CD14-positive monocyte (primary cell): Measurements from ENCODE around the gene TMEM132D. TPM values are rescaled to one million over a fixed set of nuclear protein-coding genes. Genes with fewer than 3 reads are reported as not detected.

Experiments
- DNase-seq, 3 donors: peaks; one replicate each; pipeline ENCODE4 v3.0.0-alpha.2; 2011 to 2022
- H2AFZ ChIP-seq: 2 replicates; pipeline ENCODE4 v1.6.0; 2012; ENCODE audit warnings: mild to moderate bottlenecking, low read depth, low read length, inconsistent platforms; ENCODE audit not compliant: insufficient read depth, poor library complexity, severe bottlenecking
- H3K27ac ChIP-seq, 2 donors: 1 replicate in 1 of 2; 2 replicates in 1 of 2; pipeline ENCODE4 v1.5.1; 2012 to 2013; ENCODE audit warnings: low read length in 2 of 2, control low read depth in 1 of 2, inconsistent platforms in 1 of 2, low read depth in 1 of 2, mild to moderate bottlenecking in 1 of 2
- H3K27me3 ChIP-seq, 2 donors: one replicate each; pipeline versions ENCODE4 v1.6.0 to v1.6.1; 2011 to 2013; ENCODE audit warnings: low read length in 2 of 2; ENCODE audit not compliant: control insufficient read depth in 2 of 2, insufficient read depth in 2 of 2
- H3K36me3 ChIP-seq, 2 donors: replicated peaks in 1 of 2; 1 replicate in 1 of 2; 2 replicates in 1 of 2; pipeline versions ENCODE4 v1.5.1 to v1.6.1; 2012 to 2013; ENCODE audit warnings: low read length in 2 of 2, control low read depth in 1 of 2, inconsistent platforms in 1 of 2, mild to moderate bottlenecking in 1 of 2; ENCODE audit not compliant: insufficient read depth in 2 of 2, control insufficient read depth in 1 of 2
- H3K4me1 ChIP-seq, 2 donors: 1 replicate in 1 of 2; 2 replicates in 1 of 2; pipeline versions ENCODE4 v1.5.1 to v1.6.1; 2012 to 2013; ENCODE audit warnings: low read length in 2 of 2, control low read depth in 1 of 2, inconsistent platforms in 1 of 2, mild to moderate bottlenecking in 1 of 2, moderate library complexity in 1 of 2; ENCODE audit not compliant: insufficient read depth in 2 of 2, control insufficient read depth in 1 of 2
- H3K4me2 ChIP-seq: replicated peaks from 2 replicates; pipeline ENCODE3; 2012; ENCODE audit warnings: low read length, moderate library complexity, mild to moderate bottlenecking; ENCODE audit not compliant: poor library complexity, severe bottlenecking; ENCODE audit errors: extremely low read depth
- H3K4me3 ChIP-seq, 3 experiments: fragments of 200-600 bp in 1 of 3; sonication (generic) in 1 of 3; replicated peaks in 1 of 3; 1 replicate in 2 of 3; 2 replicates in 1 of 3; pipeline ENCODE4 v1.5.1; 2011 to 2013; ENCODE audit warnings: low read length in 3 of 3, mild to moderate bottlenecking in 3 of 3, control low read depth in 2 of 3, low read depth in 2 of 3, inconsistent platforms in 1 of 3, moderate library complexity in 1 of 3
- H3K79me2 ChIP-seq: 2 replicates; pipeline ENCODE4 v1.6.0; 2012; ENCODE audit warnings: mild to moderate bottlenecking, control low read depth, inconsistent platforms, low read length, moderate library complexity; ENCODE audit not compliant: insufficient read depth
- H3K9ac ChIP-seq: 2 replicates; pipeline ENCODE4 v1.6.0; 2017; ENCODE audit warnings: low read length, mild to moderate bottlenecking; ENCODE audit not compliant: insufficient read depth, poor library complexity, severe bottlenecking
- H3K9me3 ChIP-seq, 2 donors: replicated peaks in 1 of 2; 1 replicate in 1 of 2; 2 replicates in 1 of 2; pipeline versions ENCODE4 v1.5.1 to v1.6.1; 2012 to 2013; ENCODE audit warnings: low read length in 2 of 2, control low read depth in 1 of 2; ENCODE audit not compliant: control insufficient read depth in 1 of 2, insufficient read depth in 1 of 2
- H4K20me1 ChIP-seq: 2 replicates; pipeline ENCODE4 v1.6.0; 2012; ENCODE audit warnings: mild to moderate bottlenecking, low read length, control low read depth, moderate library complexity; ENCODE audit not compliant: insufficient read depth
- H3K27ac Mint-ChIP-seq, 7 donors: one replicate each; pipeline ENCODE4 v1.8.0; 2020; ENCODE audit warnings: mild to moderate bottlenecking in 7 of 7, mixed read lengths in 7 of 7, moderate library complexity in 6 of 7, inconsistent platforms in 2 of 7
- H3K27me3 Mint-ChIP-seq, 3 donors: one replicate each; pipeline ENCODE4 v1.8.0; 2021 to 2022; ENCODE audit warnings: low read depth in 3 of 3, mild to moderate bottlenecking in 3 of 3, mixed read lengths in 3 of 3, moderate library complexity in 3 of 3, inconsistent platforms in 1 of 3
- H3K36me3 Mint-ChIP-seq, 2 donors: one replicate each; pipeline ENCODE4 v1.8.0; 2020; ENCODE audit warnings: mixed read lengths in 2 of 2, inconsistent platforms in 1 of 2, mild to moderate bottlenecking in 1 of 2
- H3K4me1 Mint-ChIP-seq: one replicate; pipeline ENCODE4 v1.8.0; 2020; ENCODE audit warnings: mild to moderate bottlenecking, mixed read lengths
- H3K4me3 Mint-ChIP-seq, 2 donors: one replicate each; pipeline ENCODE4 v1.8.0; 2020; ENCODE audit warnings: mild to moderate bottlenecking in 2 of 2, mixed read lengths in 2 of 2, moderate library complexity in 1 of 2
- H3K9me3 Mint-ChIP-seq, 7 donors: one replicate each; pipeline ENCODE4 v1.8.0; 2020 to 2022; ENCODE audit warnings: mixed read lengths in 7 of 7, mild to moderate bottlenecking in 6 of 7, moderate library complexity in 6 of 7, inconsistent platforms in 2 of 7
- CTCF ChIP-seq: fragments of 200-600 bp; IDR thresholded peaks from one replicate; pipeline ENCODE4 v1.8.0; 2022; ENCODE audit warnings: antibody characterized with exemption, mild to moderate bottlenecking
- WGBS: methylation state at CpG from one replicate; pipeline ENCODE4 v1.1.5; 2013; ENCODE audit warnings: missing lambda C conversion rate; ENCODE audit not compliant: insufficient coverage; 5-methylcytosine and 5-hydroxymethylcytosine counted together
- intact Hi-C, 2 donors: fragments of 100-400 bp; cut with micrococcal nuclease; formaldehyde crosslinking; loops; one replicate each; pipeline versions ENCODE4 v1.15.0 to v1.15.1; 2023
- polyA plus RNA-seq, 3 donors: library from polyadenylated mRNA; depleted of rRNA in 1 of 3; unstranded in 2 of 3; stranded (reverse) in 1 of 3; fragments of 300-500 nt in 2 of 3; fragments of >200 nt in 1 of 3; fragmentation: Illumina TruSeq in 2 of 3; gene quantifications; 1 replicate in 2 of 3; 2 replicates in 1 of 3; pipeline ENCODE4 v1.2.3, GENCODE V29; 2012 to 2021

TMEM132D gene
- polyA plus RNA-seq, 3 donors: 0.04 TPM; not detected in 2

- no peak for TF ChIP-seq CTCF
- WGBS: no CpG with 5 or more reads among the region's 2 CpGs
- Histone ChIP-seq H3K9ac (no peak overlapping the region), H3K4me1 (no peaks in the 10 kb centered on the region), H3K27me3 (no peaks in the 10 kb centered on the region), H4K20me1 (no peaks in the 10 kb centered on the region), H3K4me2 (no peak overlapping the region), H2AFZ (no peak overlapping the region), H3K4me3 (no peak overlapping the region), H3K36me3 (no peaks in the 10 kb centered on the region), H3K27ac (no peak overlapping the region), H3K79me2 (no peaks in the 10 kb centered on the region), H3K9me3 (peaks cover 0 to 6% of the 10 kb centered on the region in 2 donors)
- intact Hi-C loops: no loop called here
- H3K36me3 Mint-ChIP-seq: no peaks in the 10 kb centered on the region
- peaks cover 0 to 4% (median 0%) of the 10 kb centered on the region in 3 donors for H3K27me3 Mint-ChIP-seq
- DNase-seq: no peak
- H3K4me1 Mint-ChIP-seq: no peaks in the 10 kb centered on the region
- H3K9me3 Mint-ChIP-seq: peaks cover 0 to 12% (median 5%) of the 10 kb centered on the region in 7 donors
- no peak overlapping the region for H3K4me3 Mint-ChIP-seq
- no peak overlapping the region for H3K27ac Mint-ChIP-seq
Measured at GRCh38 chr12:129201029-129201428, 702.8 kb downstream of the TMEM132D start.

GRCh38 chr12:129200576-129200975, 703.2 kb downstream of the TMEM132D start:
- no peaks in the 10 kb centered on the region for H3K36me3 Mint-ChIP-seq
- H3K9me3 Mint-ChIP-seq: peaks cover 0 to 12% (median 5%) of the 10 kb centered on the region in 7 donors
- Histone ChIP-seq H3K9ac (no peak overlapping the region), H4K20me1 (no peaks in the 10 kb centered on the region), H3K27me3 (no peaks in the 10 kb centered on the region), H3K79me2 (no peaks in the 10 kb centered on the region), H3K36me3 (no peaks in the 10 kb centered on the region), H2AFZ (no peak overlapping the region), H3K4me1 (no peaks in the 10 kb centered on the region), H3K4me2 (no peak overlapping the region), H3K27ac (no peak overlapping the region), H3K9me3 (peaks cover 0 to 6% of the 10 kb centered on the region in 2 donors), H3K4me3 (no peak overlapping the region)
- no peak overlapping the region for H3K4me3 Mint-ChIP-seq
- H3K27ac Mint-ChIP-seq: no peak overlapping the region
- 68% methylated on average over 6 of the region's 8 CpGs for WGBS
- H3K4me1 Mint-ChIP-seq: no peaks in the 10 kb centered on the region
- H3K27me3 Mint-ChIP-seq: peaks cover 0 to 4% (median 0%) of the 10 kb centered on the region in 3 donors
- DNase-seq: no peak
- intact Hi-C loops: no loop called here
- no peak for TF ChIP-seq CTCF
